Natural killer cell (primary cell): ENCODE measurements around the gene ZNF621. TPM values are rescaled to one million over a fixed set of nuclear protein-coding genes. Genes with fewer than 3 reads are reported as not detected.

Source experiments
- ATAC-seq, 3 donors: fragments of 150-1000 bp in 2 of 3; fragments of 200-7000 bp in 1 of 3; cut with Tn5 transposase; 1 replicate in 1 of 3; 2 replicates in 2 of 3; pipeline ENCODE4 v1.10.0; 2021; ENCODE audit warnings: mild to moderate bottlenecking in 2 of 3, moderate library complexity in 2 of 3
- DNase-seq, 2 donors: peaks; one replicate each; pipeline versions ENCODE4 v3.0.0 to v3.0.0-alpha.2; 2013 to 2021; ENCODE audit warnings: mixed read lengths in 1 of 2
- H3K27ac ChIP-seq: one replicate; pipeline ENCODE4 v1.5.1; 2013; ENCODE audit warnings: mild to moderate bottlenecking, low read length
- H3K27me3 ChIP-seq: one replicate; pipeline ENCODE4 v1.6.1; 2013; ENCODE audit warnings: low read length; ENCODE audit not compliant: control insufficient read depth, insufficient read depth
- H3K36me3 ChIP-seq: one replicate; pipeline ENCODE4 v1.6.1; 2013; ENCODE audit warnings: low read length; ENCODE audit not compliant: control insufficient read depth, insufficient read depth
- H3K4me1 ChIP-seq: one replicate; pipeline ENCODE4 v1.6.1; 2013; ENCODE audit warnings: low read length; ENCODE audit not compliant: control insufficient read depth, insufficient read depth
- H3K4me3 ChIP-seq: one replicate; pipeline ENCODE4 v1.5.1; 2013; ENCODE audit warnings: low read length
- H3K9me3 ChIP-seq: one replicate; pipeline ENCODE4 v1.6.1; 2013; ENCODE audit warnings: low read length; ENCODE audit not compliant: control insufficient read depth, insufficient read depth
- H3K27ac Mint-ChIP-seq, 2 donors: one replicate each; pipeline ENCODE4 v1.8.0; 2022; ENCODE audit warnings: mild to moderate bottlenecking in 2 of 2, mixed read lengths in 2 of 2, moderate library complexity in 1 of 2
- H3K27me3 Mint-ChIP-seq, 2 donors: one replicate each; pipeline ENCODE4 v1.8.0; 2022; ENCODE audit warnings: low read depth in 2 of 2, mixed read lengths in 2 of 2
- H3K36me3 Mint-ChIP-seq: one replicate; pipeline ENCODE4 v1.8.0; 2022; ENCODE audit warnings: mixed read lengths
- H3K4me1 Mint-ChIP-seq, 2 donors: one replicate each; pipeline ENCODE4 v1.8.0; 2022; ENCODE audit warnings: mixed read lengths in 2 of 2
- H3K4me3 Mint-ChIP-seq: one replicate; pipeline ENCODE4 v1.8.0; 2022; ENCODE audit warnings: mild to moderate bottlenecking, moderate library complexity, mixed read lengths
- H3K9me3 Mint-ChIP-seq, 2 donors: one replicate each; pipeline ENCODE4 v1.8.0; 2022; ENCODE audit warnings: mixed read lengths in 2 of 2
- WGBS: methylation state at CpG from one replicate; pipeline ENCODE4 v1.1.7; 2013; ENCODE audit warnings: missing lambda C conversion rate; ENCODE audit not compliant: insufficient coverage; 5-methylcytosine and 5-hydroxymethylcytosine counted together
- intact Hi-C: fragments of 100-400 bp; cut with micrococcal nuclease; formaldehyde crosslinking; loops from one replicate; pipeline ENCODE4 v1.14.2; 2022
- total RNA-seq, 4 donors: library from RNA; stranded (reverse); fragments of 120-200 nt in 1 of 4; gene quantifications; one replicate each; pipeline versions ENCODE4 v1.2.3 to v1.2.4, GENCODE V29; 2013 to 2022
- TF ChIP-seq, protein P1 (sequence below): fragments of 200-600 bp; IDR thresholded peaks from one replicate; pipeline ENCODE4 v1.8.0; 2022; ENCODE audit warnings: antibody characterized with exemption

The ZNF621 gene
- total RNA-seq, 3 donors from 2014 or later (not counting 1 experiment from before 2014, with no cell fraction given), result 27.7 to 33.5 (median 31.0) TPM

DNA sequence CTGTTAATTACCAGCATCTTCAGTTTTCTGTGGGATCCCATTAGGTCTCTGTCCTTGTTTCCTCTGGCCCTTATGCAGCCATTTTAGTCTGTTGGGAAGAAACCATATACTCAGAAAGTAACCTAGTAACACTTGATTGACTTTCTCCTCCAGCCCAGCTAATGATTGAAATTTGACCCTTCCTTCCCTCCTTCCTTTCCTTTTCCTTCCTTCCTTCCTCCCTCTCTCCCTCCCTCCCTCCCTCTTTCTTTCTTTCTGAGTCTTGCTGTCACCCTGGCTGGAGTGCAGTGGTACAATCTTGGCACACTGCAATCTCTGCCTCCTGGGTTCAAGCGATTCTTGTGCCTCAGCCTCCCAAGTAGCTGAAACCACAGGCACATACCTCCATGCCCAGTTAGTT is 24.8 kb upstream of the ZNF621 start:
- Histone ChIP-seq H3K27ac (no peak overlapping the region), H3K36me3 (no peaks in the 10 kb centered on the region), H3K4me1 (no peaks in the 10 kb centered on the region), H3K4me3 (no peak overlapping the region), H3K9me3 (no peaks in the 10 kb centered on the region), H3K27me3 (no peaks in the 10 kb centered on the region)
- no CpG with 5 or more reads among the region's 1 CpG for WGBS
- H3K27me3 Mint-ChIP-seq, result no peaks in the 10 kb centered on the region
- no peaks in the 10 kb centered on the region for H3K9me3 Mint-ChIP-seq
- H3K4me3 Mint-ChIP-seq, result no peak overlapping the region
- TF ChIP-seq, protein P1, sequence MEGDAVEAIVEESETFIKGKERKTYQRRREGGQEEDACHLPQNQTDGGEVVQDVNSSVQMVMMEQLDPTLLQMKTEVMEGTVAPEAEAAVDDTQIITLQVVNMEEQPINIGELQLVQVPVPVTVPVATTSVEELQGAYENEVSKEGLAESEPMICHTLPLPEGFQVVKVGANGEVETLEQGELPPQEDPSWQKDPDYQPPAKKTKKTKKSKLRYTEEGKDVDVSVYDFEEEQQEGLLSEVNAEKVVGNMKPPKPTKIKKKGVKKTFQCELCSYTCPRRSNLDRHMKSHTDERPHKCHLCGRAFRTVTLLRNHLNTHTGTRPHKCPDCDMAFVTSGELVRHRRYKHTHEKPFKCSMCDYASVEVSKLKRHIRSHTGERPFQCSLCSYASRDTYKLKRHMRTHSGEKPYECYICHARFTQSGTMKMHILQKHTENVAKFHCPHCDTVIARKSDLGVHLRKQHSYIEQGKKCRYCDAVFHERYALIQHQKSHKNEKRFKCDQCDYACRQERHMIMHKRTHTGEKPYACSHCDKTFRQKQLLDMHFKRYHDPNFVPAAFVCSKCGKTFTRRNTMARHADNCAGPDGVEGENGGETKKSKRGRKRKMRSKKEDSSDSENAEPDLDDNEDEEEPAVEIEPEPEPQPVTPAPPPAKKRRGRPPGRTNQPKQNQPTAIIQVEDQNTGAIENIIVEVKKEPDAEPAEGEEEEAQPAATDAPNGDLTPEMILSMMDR, result no peak
- H3K36me3 Mint-ChIP-seq, result no peaks in the 10 kb centered on the region
- intact Hi-C loops, result no loop called here
- no peak overlapping the region for H3K27ac Mint-ChIP-seq
- ATAC-seq, result no peak
- DNase-seq, result no peak
- peaks cover 0 to 5% of the 10 kb centered on the region in 2 donors for H3K4me1 Mint-ChIP-seq

DNA sequence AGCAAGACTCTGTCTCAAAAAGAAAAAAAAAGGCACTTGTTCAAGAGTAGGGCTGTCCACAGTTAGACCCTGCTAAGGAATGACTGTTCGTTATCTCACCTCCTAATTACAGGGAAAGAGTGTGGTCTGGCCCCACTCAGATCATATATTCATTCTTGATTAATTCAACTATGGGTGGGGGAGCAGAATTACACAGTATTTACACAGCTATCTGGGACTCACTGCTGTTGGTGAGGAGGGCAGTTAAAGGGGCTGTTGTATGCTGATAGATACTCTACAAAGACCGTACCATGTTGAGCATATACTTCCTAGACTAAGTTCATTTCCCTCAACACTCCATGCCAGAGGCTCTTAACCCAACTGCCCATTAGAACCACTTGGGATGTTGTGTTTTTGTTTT is 22.7 kb upstream of the ZNF621 start:
- intact Hi-C loops, result no loop called here
- no CpG with 5 or more reads among the region's 2 CpGs for WGBS
- Histone ChIP-seq H3K27ac (no peak overlapping the region), H3K4me3 (no peak overlapping the region), H3K27me3 (no peaks in the 10 kb centered on the region), H3K36me3 (no peaks in the 10 kb centered on the region), H3K4me1 (peaks cover 6% of the 10 kb centered on the region), H3K9me3 (no peaks in the 10 kb centered on the region)
- Mint-ChIP-seq H3K36me3 (no peaks in the 10 kb centered on the region), H3K4me3 (no peak overlapping the region), H3K9me3 (no peaks in the 10 kb centered on the region), H3K27ac (no peak overlapping the region), H3K4me1 (peaks cover 13 to 15% of the 10 kb centered on the region in 2 donors), H3K27me3 (no peaks in the 10 kb centered on the region)
- DNase-seq (no peak), ATAC-seq (no peak)
- TF ChIP-seq, protein P1, result no peak

DNA sequence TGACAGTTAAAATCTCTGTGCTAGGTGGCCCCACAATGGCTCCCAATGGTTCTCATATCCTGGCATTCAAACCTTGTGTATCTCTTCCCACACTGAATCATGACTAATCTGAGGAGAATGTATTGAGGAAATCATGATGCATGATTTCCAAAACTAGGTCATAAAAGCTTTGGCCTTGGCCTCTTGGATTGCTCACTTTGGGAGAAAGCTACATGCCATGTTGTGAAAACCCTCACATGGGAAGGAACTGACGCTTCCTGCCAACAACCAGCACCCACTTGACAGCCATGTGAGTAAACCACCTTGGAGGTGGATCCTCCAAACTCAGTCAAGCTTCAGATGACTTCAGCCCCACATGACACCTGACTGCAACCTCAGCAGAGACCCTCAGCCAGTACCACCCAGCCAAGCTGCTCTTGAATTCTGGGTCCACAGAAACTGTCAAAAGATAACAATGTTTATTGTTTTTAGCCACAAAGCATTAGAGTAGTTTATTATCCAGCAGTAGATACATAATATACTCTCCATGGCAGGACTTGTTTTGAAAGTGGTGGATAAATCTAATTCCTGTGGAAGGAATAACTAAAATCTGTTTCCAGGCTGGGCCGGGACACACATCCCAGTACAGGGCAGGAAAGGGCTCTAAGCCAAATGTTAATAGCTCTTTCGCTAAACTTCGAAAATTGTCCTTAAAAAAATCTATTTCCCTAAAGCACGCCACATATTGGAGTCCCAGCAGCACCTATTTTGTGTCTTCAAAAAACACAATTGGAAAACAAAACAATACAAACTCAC is 19.9 kb upstream of the ZNF621 start:
- 92% methylated on average over 5 of the region's 5 CpGs for WGBS
- peaks cover 9 to 15% of the 10 kb centered on the region in 2 donors for H3K4me1 Mint-ChIP-seq
- no peaks in the 10 kb centered on the region for H3K27me3 Mint-ChIP-seq
- H3K9me3 ChIP-seq, result no peaks in the 10 kb centered on the region
- no peak for ATAC-seq
- intact Hi-C loops, result no loop called here
- H3K36me3 Mint-ChIP-seq, result no peaks in the 10 kb centered on the region
- no peaks in the 10 kb centered on the region for H3K36me3 ChIP-seq
- H3K27ac Mint-ChIP-seq, result peak overlapping the region; percentile 27 to 81
- H3K4me3 Mint-ChIP-seq, result peak overlapping the region; percentile 93
- no peaks in the 10 kb centered on the region for H3K27me3 ChIP-seq
- H3K27ac ChIP-seq, result no peak overlapping the region
- DNase-seq, result no peak
- TF ChIP-seq, protein P1, result no peak
- H3K4me1 ChIP-seq, result peaks cover 6% of the 10 kb centered on the region
- no peaks in the 10 kb centered on the region for H3K9me3 Mint-ChIP-seq
- no peak overlapping the region for H3K4me3 ChIP-seq
